ENCODE measurements around the gene B9D1.

DNA sequence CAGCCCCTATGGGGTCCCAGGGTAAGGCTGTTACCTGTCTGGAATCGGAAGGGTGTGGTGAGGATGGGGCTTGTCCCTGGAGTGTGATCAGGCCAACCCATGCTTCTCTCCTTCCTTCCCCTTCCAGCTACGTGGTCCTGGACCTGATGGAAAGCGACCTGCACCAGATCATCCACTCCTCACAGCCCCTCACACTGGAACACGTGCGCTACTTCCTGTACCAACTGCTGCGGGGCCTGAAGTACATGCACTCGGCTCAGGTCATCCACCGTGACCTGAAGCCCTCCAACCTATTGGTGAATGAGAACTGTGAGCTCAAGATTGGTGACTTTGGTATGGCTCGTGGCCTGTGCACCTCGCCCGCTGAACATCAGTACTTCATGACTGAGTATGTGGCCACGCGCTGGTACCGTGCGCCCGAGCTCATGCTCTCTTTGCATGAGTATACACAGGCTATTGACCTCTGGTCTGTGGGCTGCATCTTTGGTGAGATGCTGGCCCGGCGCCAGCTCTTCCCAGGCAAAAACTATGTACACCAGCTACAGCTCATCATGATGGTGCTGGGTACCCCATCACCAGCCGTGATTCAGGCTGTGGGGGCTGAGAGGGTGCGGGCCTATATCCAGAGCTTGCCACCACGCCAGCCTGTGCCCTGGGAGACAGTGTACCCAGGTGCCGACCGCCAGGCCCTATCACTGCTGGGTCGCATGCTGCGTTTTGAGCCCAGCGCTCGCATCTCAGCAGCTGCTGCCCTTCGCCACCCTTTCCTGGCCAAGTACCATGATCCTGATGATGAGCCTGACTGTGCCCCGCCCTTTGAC lies 18.2 kb upstream of the B9D1 start:
- TF ChIP-seq EZH2 (IDR thresholded peaks at IDR 0.05; ENCODE audit: low read length, unreplicated experiment), result no peak
- TF ChIP-seq, protein P1, sequence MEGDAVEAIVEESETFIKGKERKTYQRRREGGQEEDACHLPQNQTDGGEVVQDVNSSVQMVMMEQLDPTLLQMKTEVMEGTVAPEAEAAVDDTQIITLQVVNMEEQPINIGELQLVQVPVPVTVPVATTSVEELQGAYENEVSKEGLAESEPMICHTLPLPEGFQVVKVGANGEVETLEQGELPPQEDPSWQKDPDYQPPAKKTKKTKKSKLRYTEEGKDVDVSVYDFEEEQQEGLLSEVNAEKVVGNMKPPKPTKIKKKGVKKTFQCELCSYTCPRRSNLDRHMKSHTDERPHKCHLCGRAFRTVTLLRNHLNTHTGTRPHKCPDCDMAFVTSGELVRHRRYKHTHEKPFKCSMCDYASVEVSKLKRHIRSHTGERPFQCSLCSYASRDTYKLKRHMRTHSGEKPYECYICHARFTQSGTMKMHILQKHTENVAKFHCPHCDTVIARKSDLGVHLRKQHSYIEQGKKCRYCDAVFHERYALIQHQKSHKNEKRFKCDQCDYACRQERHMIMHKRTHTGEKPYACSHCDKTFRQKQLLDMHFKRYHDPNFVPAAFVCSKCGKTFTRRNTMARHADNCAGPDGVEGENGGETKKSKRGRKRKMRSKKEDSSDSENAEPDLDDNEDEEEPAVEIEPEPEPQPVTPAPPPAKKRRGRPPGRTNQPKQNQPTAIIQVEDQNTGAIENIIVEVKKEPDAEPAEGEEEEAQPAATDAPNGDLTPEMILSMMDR (conservative IDR thresholded peaks at IDR 0.05; ENCODE audit: low read depth, low read length), result no peak
- no peak for TF ChIP-seq EZH2phosphoT487 (IDR thresholded peaks at IDR 0.05; ENCODE audit: borderline replicate concordance, low read length)

Data from PC-3 (cell line).